Activated CD4-positive, alpha-beta memory T cell treated with anti-CD3 and anti-CD28 coated beads for 36 hours (primary cell): ENCODE results near the gene GPR87. TPM values are rescaled to one million over a fixed set of nuclear protein-coding genes. Genes with fewer than 3 reads are reported as not detected.
A peak's percentile ranks its signal among the peaks of the same experiment; 100 is the strongest.

ENCODE experiments used
- CTCF ChIA-PET: fragments of 350-600 bp; sonication (Branson Sonifier 250); formaldehyde crosslinking; loops from one replicate; lab custom pipeline; 2021; ENCODE audit warnings: antibody characterized with exemption, inconsistent platforms; lab: Charles Lee
- POLR2A ChIA-PET: fragments of 350-600 bp; sonication (Branson Sonifier 250); formaldehyde crosslinking; loops from one replicate; lab custom pipeline; 2021; ENCODE audit warnings: antibody characterized with exemption; lab: Charles Lee
- DNase-seq: peaks from one replicate; pipeline ENCODE4 v3.0.0-alpha.2; 2020
- H3K27ac Mint-ChIP-seq: one replicate; pipeline ENCODE4 v1.8.0; 2021; ENCODE audit warnings: mixed read lengths
- H3K27me3 Mint-ChIP-seq: one replicate; pipeline ENCODE4 v1.8.0; 2021; ENCODE audit warnings: mixed read lengths
- H3K36me3 Mint-ChIP-seq: one replicate; pipeline ENCODE4 v1.8.0; 2021; ENCODE audit warnings: mixed read lengths
- H3K4me1 Mint-ChIP-seq: one replicate; pipeline ENCODE4 v1.8.0; 2021; ENCODE audit warnings: low read depth, mixed read lengths
- H3K4me3 Mint-ChIP-seq: one replicate; pipeline ENCODE4 v1.8.0; 2021; ENCODE audit warnings: mild to moderate bottlenecking, mixed read lengths
- H3K9me3 Mint-ChIP-seq: one replicate; pipeline ENCODE4 v1.8.0; 2021; ENCODE audit warnings: mixed read lengths
- intact Hi-C: fragments of 100-400 bp; cut with micrococcal nuclease; formaldehyde crosslinking; loops from one replicate; pipeline ENCODE4 v1.15.1; 2023
- total RNA-seq, 2 experiments: library from RNA; stranded (reverse); gene quantifications; one replicate each; pipeline ENCODE4 v1.2.3, GENCODE V29; 2021

GPR87 gene
- total RNA-seq, 2 experiments from 2014 or later: 1.1 TPM

- no peak for DNase-seq
- ChIA-PET CTCF (no interaction called here), POLR2A (no interaction called here)
- Mint-ChIP-seq H3K9me3 (no peaks in the 10 kb centered on the region), H3K4me1 (peaks cover 7% of the 10 kb centered on the region), H3K4me3 (no peak overlapping the region), H3K27me3 (peaks cover 16% of the 10 kb centered on the region), H3K27ac (no peak overlapping the region), H3K36me3 (no peaks in the 10 kb centered on the region)
- intact Hi-C loops: no loop called here
Measured at GRCh38 chr3:151330899-151331298, 14.3 kb upstream of the GPR87 start.

GRCh38 chr3:151330379-151330778 is 13.8 kb upstream of the GPR87 start:
- ChIA-PET POLR2A (no interaction called here), CTCF (no interaction called here)
- peaks cover 7% of the 10 kb centered on the region for H3K4me1 Mint-ChIP-seq
- no peak overlapping the region for H3K4me3 Mint-ChIP-seq
- H3K27ac Mint-ChIP-seq: no peak overlapping the region
- no peaks in the 10 kb centered on the region for H3K9me3 Mint-ChIP-seq
- no peak for DNase-seq
- no peaks in the 10 kb centered on the region for H3K36me3 Mint-ChIP-seq
- peaks cover 16% of the 10 kb centered on the region for H3K27me3 Mint-ChIP-seq
- intact Hi-C loops: no loop called here

- ChIA-PET CTCF (interaction anchor here (2.0 kb wide), 1 partner anchor 43 kb away, joined by 8 read pairs; no protein-coding TSS in a partner anchor), POLR2A (no interaction called here)
- Mint-ChIP-seq H3K36me3 (no peaks in the 10 kb centered on the region), H3K4me1 (peaks cover 7% of the 10 kb centered on the region), H3K27ac (no peak within 1 kb of the TSS), H3K9me3 (no peaks in the 10 kb centered on the region), H3K27me3 (peaks cover 16% of the 10 kb centered on the region), H3K4me3 (no peak within 1 kb of the TSS)
- intact Hi-C loops: loop anchor here (2.0 kb wide), 1 partner anchor 47 kb away; no protein-coding TSS in a partner anchor
- no peak for DNase-seq
Measured at GRCh38 chr3:151329363-151329762, 12.7 kb upstream of the GPR87 start, which contains the start of gene P2RY13. TSS of gene P2RY13 (minus strand) at chr3:151329549. CDS start at chr3:151329528, 21 bp downstream.

GRCh38 chr3:151328298-151328995 is 11.8 kb upstream of the GPR87 start:
- POLR2A ChIA-PET: no interaction called here

GRCh38 chr3:151327571-151328198 is 11.1 kb upstream of the GPR87 start:
- DNase-seq: no peak
- Mint-ChIP-seq H3K9me3 (no peaks in the 10 kb centered on the region), H3K27ac (no peak overlapping the region), H3K4me3 (no peak overlapping the region), H3K27me3 (peaks cover 13% of the 10 kb centered on the region), H3K36me3 (no peaks in the 10 kb centered on the region), H3K4me1 (peaks cover 11% of the 10 kb centered on the region)
- CTCF ChIA-PET: interaction anchor here (0.7 to 2.6 kb wide), 20 partner anchors 10 to 160 kb away, joined by 3 to 16 read pairs (median 5); partner anchors contain the start of gene GPR87
- intact Hi-C loops: loop anchor here (1.0 to 2.0 kb wide), 4 partner anchors 37 to 157 kb away; no protein-coding TSS in a partner anchor
- POLR2A ChIA-PET: no interaction called here

More at GRCh38 chr3:151328298-151328995, 11.8 kb upstream of the GPR87 start:
- peaks cover 16% of the 10 kb centered on the region for H3K27me3 Mint-ChIP-seq
- H3K4me3 Mint-ChIP-seq: no peak overlapping the region
- H3K27ac Mint-ChIP-seq: no peak overlapping the region
- H3K4me1 Mint-ChIP-seq: peaks cover 9% of the 10 kb centered on the region
- intact Hi-C loops: loop anchor here (2.0 kb wide), 1 partner anchor 46 kb away; no protein-coding TSS in a partner anchor
- CTCF ChIA-PET: interaction anchor here (0.7 to 2.6 kb wide), 20 partner anchors 9 to 160 kb away, joined by 3 to 16 read pairs (median 4); partner anchors contain the start of genes GPR87 and P2RY12
- peak; percentile 26 for DNase-seq
- H3K36me3 Mint-ChIP-seq: no peaks in the 10 kb centered on the region
- no peaks in the 10 kb centered on the region for H3K9me3 Mint-ChIP-seq

GRCh38 chr3:151322511-151322910 is 5.9 kb upstream of the GPR87 start:
- no peaks in the 10 kb centered on the region for H3K36me3 Mint-ChIP-seq
- ChIA-PET POLR2A (interaction anchor here (1.3 kb wide), 1 partner anchor 12 kb away, joined by 3 read pairs; no protein-coding TSS in a partner anchor), CTCF (interaction anchor here (1.1 kb wide), 1 partner anchor 18 kb away, joined by 3 read pairs; no protein-coding TSS in a partner anchor)
- intact Hi-C loops: no loop called here
- H3K4me1 Mint-ChIP-seq: peaks cover 11% of the 10 kb centered on the region
- H3K27me3 Mint-ChIP-seq: peaks cover 4% of the 10 kb centered on the region
- H3K27ac Mint-ChIP-seq: no peak overlapping the region
- DNase-seq: no peak
- no peak overlapping the region for H3K4me3 Mint-ChIP-seq
- no peaks in the 10 kb centered on the region for H3K9me3 Mint-ChIP-seq

- Mint-ChIP-seq H3K27me3 (peaks cover 4% of the 10 kb centered on the region), H3K9me3 (no peaks in the 10 kb centered on the region), H3K4me1 (peaks cover 15% of the 10 kb centered on the region), H3K4me3 (no peak overlapping the region), H3K36me3 (no peaks in the 10 kb centered on the region), H3K27ac (no peak overlapping the region)
- ChIA-PET CTCF (interaction anchor here (1.1 kb wide), 1 partner anchor 17 kb away, joined by 3 read pairs; no protein-coding TSS in a partner anchor), POLR2A (interaction anchor here (2.0 kb wide), 1 partner anchor 17 kb away, joined by 13 read pairs; no protein-coding TSS in a partner anchor)
- DNase-seq: no peak
- intact Hi-C loops: no loop called here
Measured at GRCh38 chr3:151321526-151321925, 4.9 kb upstream of the GPR87 start.

GRCh38 chr3:151320131-151320530 is 3.5 kb upstream of the GPR87 start:
- Mint-ChIP-seq H3K4me1 (peaks cover 28% of the 10 kb centered on the region), H3K27me3 (peaks cover 3% of the 10 kb centered on the region), H3K36me3 (no peaks in the 10 kb centered on the region), H3K27ac (no peak overlapping the region), H3K9me3 (no peaks in the 10 kb centered on the region), H3K4me3 (no peak overlapping the region)
- ChIA-PET CTCF (interaction anchor here (0.7 to 1.0 kb wide), 2 partner anchors 12 to 15 kb away, joined by 3 read pairs; no protein-coding TSS in a partner anchor), POLR2A (interaction anchor here (2.0 kb wide), 1 partner anchor 15 kb away, joined by 13 read pairs; no protein-coding TSS in a partner anchor)
- no peak for DNase-seq
- intact Hi-C loops: no loop called here

- ChIA-PET POLR2A (interaction anchor here (1.5 to 2.0 kb wide), 2 partner anchors 15 kb away, joined by 3 to 13 read pairs; no protein-coding TSS in a partner anchor), CTCF (no interaction called here)
- no peaks in the 10 kb centered on the region for H3K36me3 Mint-ChIP-seq
- no peaks in the 10 kb centered on the region for H3K9me3 Mint-ChIP-seq
- no peak for DNase-seq
- peaks cover 32% of the 10 kb centered on the region for H3K4me1 Mint-ChIP-seq
- no peak overlapping the region for H3K4me3 Mint-ChIP-seq
- peaks cover 5% of the 10 kb centered on the region for H3K27me3 Mint-ChIP-seq
- no peak overlapping the region for H3K27ac Mint-ChIP-seq
- intact Hi-C loops: no loop called here
Measured at GRCh38 chr3:151319628-151320027, 3.0 kb upstream of the GPR87 start.

GRCh38 chr3:151318991-151319390 is 2.4 kb upstream of the GPR87 start:
- ChIA-PET CTCF (interaction anchor here (0.5 kb wide), 1 partner anchor 14 kb away, joined by 4 read pairs; no protein-coding TSS in a partner anchor), POLR2A (interaction anchor here (0.7 to 1.5 kb wide), 2 partner anchors 13 to 14 kb away, joined by 3 read pairs; no protein-coding TSS in a partner anchor)
- intact Hi-C loops: no loop called here
- Mint-ChIP-seq H3K27ac (no peak overlapping the region), H3K4me1 (peaks cover 32% of the 10 kb centered on the region), H3K27me3 (peaks cover 8% of the 10 kb centered on the region), H3K4me3 (no peak overlapping the region), H3K9me3 (no peaks in the 10 kb centered on the region), H3K36me3 (no peaks in the 10 kb centered on the region)
- no peak for DNase-seq

- Mint-ChIP-seq H3K9me3 (no peaks in the 10 kb centered on the region), H3K4me1 (peaks cover 28% of the 10 kb centered on the region), H3K27ac (no peak overlapping the region), H3K27me3 (peaks cover 8% of the 10 kb centered on the region), H3K36me3 (no peaks in the 10 kb centered on the region), H3K4me3 (no peak overlapping the region)
- ChIA-PET POLR2A (interaction anchor here (1.5 kb wide), 1 partner anchor 14 kb away, joined by 3 read pairs; no protein-coding TSS in a partner anchor), CTCF (interaction anchor here (0.5 kb wide), 1 partner anchor 14 kb away, joined by 4 read pairs; no protein-coding TSS in a partner anchor)
- no peak for DNase-seq
- intact Hi-C loops: no loop called here
Measured at GRCh38 chr3:151318313-151318712, 1.7 kb upstream of the GPR87 start.
